A549 (cell line): ENCODE measurements around the gene RSPH10B. TPM values are rescaled to one million over a fixed set of nuclear protein-coding genes. Genes with fewer than 3 reads are reported as not detected.
"Not testable (repeated sequence)": the region's sequence is repeated elsewhere in the genome, so short reads cannot be mapped to it uniquely, and the experiment has no call there.

Experiments
- ATAC-seq, 2 experiments: fragments of 200-7000 bp in 1 of 2; fragments of >200 bp in 1 of 2; cut with Nextera tagmentation in 1 of 2; cut with Tn5 transposase in 1 of 2; 3 replicates each; pipeline versions ENCODE4 v1.8.0 to v1.9.1; 2018 to 2020; ENCODE audit warnings: mild to moderate bottlenecking in 1 of 2, moderate library complexity in 1 of 2
- CTCF ChIA-PET: fragments of 300-600 bp; sonication (Branson Sonifier 250); formaldehyde crosslinking; extraction: SDS; loops from one replicate; lab custom pipeline; 2021; ENCODE audit warnings: antibody characterized with exemption, inconsistent platforms; lab: Yijun Ruan, JAX
- POLR2A ChIA-PET: fragments of 350-600 bp; formaldehyde crosslinking; extraction: SDS; loops from one replicate; lab custom pipeline; 2021; ENCODE audit warnings: antibody characterized with exemption, inconsistent platforms; lab: Yijun Ruan, JAX
- DNase-seq, 2 experiments: peaks; one replicate each; pipeline versions ENCODE4 v3.0.0 to v3.0.0-alpha.2; 2011 to 2016; ENCODE audit warnings: low read depth in 1 of 2, low spot score in 1 of 2
- FAIRE-seq: peaks from 2 replicates; lab custom pipeline; 2011; peaks lifted over from hg19 to GRCh38; lab: Jason Lieb, UNC
- H3K27ac ChIP-seq, 2 experiments: fragments of >200 bp; sonication (Bioruptor Twin); formaldehyde crosslinking; 3 replicates each; pipeline ENCODE4 v1.5.1; 2016 to 2017
- H3K4me1 ChIP-seq: fragments of >200 bp; sonication (Bioruptor Twin); formaldehyde crosslinking; 3 replicates; pipeline ENCODE4 v1.6.1; 2016
- H3K4me2 ChIP-seq: fragments of >200 bp; sonication (Bioruptor Twin); formaldehyde crosslinking; 3 replicates; pipeline ENCODE4 v1.6.1; 2016
- H3K4me3 ChIP-seq: fragments of >200 bp; sonication (Bioruptor Twin); formaldehyde crosslinking; 3 replicates; pipeline ENCODE4 v1.5.1; 2016
- H3K9me3 ChIP-seq: fragments of >200 bp; sonication (Bioruptor Twin); formaldehyde crosslinking; 3 replicates; pipeline ENCODE4 v1.6.1; 2016
- WGBS: methylation state at CpG from one replicate; pipeline ENCODE4 v1.1.6; 2017; ENCODE audit errors: missing lambda C conversion rate; 5-methylcytosine and 5-hydroxymethylcytosine counted together
- polyA plus RNA-seq, 4 experiments: library from polyadenylated mRNA; depleted of rRNA in 3 of 4; stranded (reverse); fragments of >200 nt; fragmentation: RNase III in 1 of 4; extraction: RNeasy Plus Mini Kit Qiagen cat#74134 plus additional on column Dnase treatment in 1 of 4; gene quantifications; 2 replicates in 3 of 4; 3 replicates in 1 of 4; pipeline ENCODE4 v1.2.3, GENCODE V29; 2011 to 2017
- small RNA-seq, 6 experiments: library from RNA; depleted of rRNA; stranded (forward); fragments of <200 nt; gene quantifications; one replicate each; pipeline ENCODE3, GENCODE V24; 2012

Gene RSPH10B
- polyA plus RNA-seq, 2 of the 4 experiments (the other 2 are of a cell fraction): 0.10 to 0.25 TPM

GRCh38 chr7:5884431-5884830, 86.1 kb downstream of the RSPH10B start:
- WGBS: 84% methylated on average over 5 of the region's 5 CpGs
- FAIRE-seq, H3K27ac ChIP-seq, DNase-seq, ATAC-seq, H3K4me1 ChIP-seq, POLR2A ChIA-PET, H3K9me3 ChIP-seq, H3K4me2 ChIP-seq, H3K4me3 ChIP-seq: not testable (repeated sequence)
- CTCF ChIA-PET: interaction anchor here (1.5 kb wide), 1 partner anchor 28 kb away, joined by 3 read pairs; no protein-coding TSS in a partner anchor

DNA sequence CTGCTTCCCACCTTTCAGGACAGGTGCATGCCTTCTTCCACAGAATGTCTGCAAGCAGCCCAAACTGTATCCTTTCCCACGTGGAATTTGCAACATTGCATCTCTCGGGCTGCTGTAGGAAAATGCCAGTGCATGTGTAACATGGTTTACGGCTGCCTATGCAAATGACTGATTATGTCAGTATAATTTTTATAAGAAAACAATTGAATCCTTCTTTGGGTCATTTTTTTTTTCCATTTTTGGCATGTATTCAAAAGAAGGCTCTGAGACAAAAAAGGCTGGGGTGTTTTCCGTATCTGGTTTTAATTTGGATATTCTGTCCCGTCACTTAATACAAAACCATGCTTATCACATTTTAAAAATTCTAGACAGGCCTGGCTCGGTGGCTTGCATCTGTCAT, 90.4 kb downstream of the RSPH10B start:
- H3K27ac ChIP-seq, CTCF ChIA-PET, FAIRE-seq, H3K4me1 ChIP-seq, H3K9me3 ChIP-seq, ATAC-seq, POLR2A ChIA-PET, DNase-seq, H3K4me2 ChIP-seq, H3K4me3 ChIP-seq: not testable (repeated sequence)
- WGBS: 73% methylated on average over 6 of the region's 6 CpGs

DNA sequence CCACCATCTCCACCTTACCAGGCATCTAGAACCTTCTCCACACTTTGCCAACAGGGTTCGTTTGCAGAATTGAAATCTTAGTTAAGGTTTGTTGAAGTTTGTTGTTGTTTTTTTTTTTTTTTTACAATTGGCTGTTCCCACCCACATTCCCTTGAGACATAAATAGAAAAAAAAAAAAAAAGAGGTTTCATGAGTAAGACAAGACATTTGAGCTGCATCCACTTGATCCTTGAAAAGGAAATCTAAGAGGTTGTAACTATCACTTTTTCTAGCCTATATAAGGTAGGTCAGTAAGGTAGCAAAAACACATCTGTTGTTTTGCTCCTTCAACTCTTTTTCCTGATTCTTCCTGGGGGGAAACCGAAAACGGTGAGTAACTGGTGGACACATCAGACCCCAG, 90.9 kb downstream of the RSPH10B start:
- H3K27ac ChIP-seq, ATAC-seq, H3K4me1 ChIP-seq, H3K9me3 ChIP-seq, CTCF ChIA-PET, H3K4me3 ChIP-seq, DNase-seq, POLR2A ChIA-PET, FAIRE-seq, H3K4me2 ChIP-seq: not testable (repeated sequence)
- WGBS: 26% methylated on average over 3 of the region's 3 CpGs

Small RNAs within 50 kb of the gene (small RNA-seq; reads per million reads assigned to genes)
- gene RF00019 (0 reads per million in 6 experiments), gene SNORA80D (0 to 64.4 (median 11.6) reads per million in 6 experiments)

Other genes with a start within 250 kb of the RSPH10B start
- 32.3 and 32.8 TPM in 2 replicates for gene RNF216, start 189.0 kb downstream of the RSPH10B start, polyA plus RNA-seq (2011; rRNA removed)
- gene RNF216, start 189.0 kb downstream of the RSPH10B start, polyA plus RNA-seq (2017; fragmentation: RNase III; extraction: RNeasy Plus Mini Kit Qiagen cat#74134 plus additional on column Dnase treatment): 22.3 to 23.1 TPM (median 22.5 TPM) in 3 replicates
- not detected in 2 replicates for gene OCM, start 89.9 kb downstream of the RSPH10B start, polyA plus RNA-seq (2011; rRNA removed)
- not detected in 3 replicates for gene OCM, start 89.9 kb downstream of the RSPH10B start, polyA plus RNA-seq (2017; fragmentation: RNase III; extraction: RNeasy Plus Mini Kit Qiagen cat#74134 plus additional on column Dnase treatment)
- 82.9 and 116 TPM in 2 replicates for gene CCZ1, start 72.0 kb downstream of the RSPH10B start, polyA plus RNA-seq (2011; rRNA removed)
- 72.2 to 90.2 TPM (median 78.0 TPM) in 3 replicates for gene CCZ1, start 72.0 kb downstream of the RSPH10B start, polyA plus RNA-seq (2017; fragmentation: RNase III; extraction: RNeasy Plus Mini Kit Qiagen cat#74134 plus additional on column Dnase treatment)
- gene PMS2, start 38.4 kb upstream of the RSPH10B start, polyA plus RNA-seq (2011; rRNA removed): 16.3 and 19.9 TPM in 2 replicates
- 14.5 to 14.7 TPM (median 14.7 TPM) in 3 replicates for gene PMS2, start 38.4 kb upstream of the RSPH10B start, polyA plus RNA-seq (2017; fragmentation: RNase III; extraction: RNeasy Plus Mini Kit Qiagen cat#74134 plus additional on column Dnase treatment)
- gene AIMP2, start 38.6 kb upstream of the RSPH10B start, polyA plus RNA-seq (2011; rRNA removed): 119 and 128 TPM in 2 replicates
- gene AIMP2, start 38.6 kb upstream of the RSPH10B start, polyA plus RNA-seq (2017; fragmentation: RNase III; extraction: RNeasy Plus Mini Kit Qiagen cat#74134 plus additional on column Dnase treatment): 82.0 to 90.8 TPM (median 84.4 TPM) in 3 replicates
- 1.0 and 1.1 TPM in 2 replicates for gene ANKRD61, start 60.7 kb upstream of the RSPH10B start, polyA plus RNA-seq (2011; rRNA removed)
- 0.37 to 0.49 TPM (median 0.41 TPM) in 3 replicates for gene ANKRD61, start 60.7 kb upstream of the RSPH10B start, polyA plus RNA-seq (2017; fragmentation: RNase III; extraction: RNeasy Plus Mini Kit Qiagen cat#74134 plus additional on column Dnase treatment)
- 132 and 167 TPM in 2 replicates for gene EIF2AK1, start 88.5 kb upstream of the RSPH10B start, polyA plus RNA-seq (2011; rRNA removed)
- 80.5 to 87.7 TPM (median 80.8 TPM) in 3 replicates for gene EIF2AK1, start 88.5 kb upstream of the RSPH10B start, polyA plus RNA-seq (2017; fragmentation: RNase III; extraction: RNeasy Plus Mini Kit Qiagen cat#74134 plus additional on column Dnase treatment)
- gene USP42, start 134.3 kb upstream of the RSPH10B start, polyA plus RNA-seq (2011; rRNA removed): 5.3 and 8.6 TPM in 2 replicates
- gene USP42, start 134.3 kb upstream of the RSPH10B start, polyA plus RNA-seq (2017; fragmentation: RNase III; extraction: RNeasy Plus Mini Kit Qiagen cat#74134 plus additional on column Dnase treatment): 5.6 to 6.3 TPM (median 6.3 TPM) in 3 replicates